ENCODE results near the gene TRAM2.
A peak's percentile ranks its signal among the peaks of the same experiment; 100 is the strongest.

Gene TRAM2

DNA sequence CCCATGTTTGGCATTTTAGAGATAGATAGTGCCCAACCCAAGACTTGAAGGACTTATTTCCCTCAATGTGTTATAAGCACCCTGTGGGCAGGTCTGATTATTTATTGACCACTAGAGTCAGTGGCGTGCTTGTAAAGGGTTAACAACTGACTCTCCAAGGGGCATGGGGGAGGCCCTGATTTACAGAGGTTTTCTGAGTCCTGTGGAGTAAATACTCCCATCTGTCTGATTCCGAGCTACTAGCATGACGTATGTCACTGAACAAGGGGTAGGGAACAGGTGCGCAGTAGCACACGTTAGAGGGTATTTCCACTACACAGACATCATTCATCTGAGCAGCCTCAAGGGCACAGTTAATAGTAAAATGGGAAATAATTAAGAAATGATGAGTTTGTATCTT is 17.4 kb upstream of the TRAM2 start:
- no peak for DNase-seq (ENCODE audit: low read depth, low spot score)

DNA sequence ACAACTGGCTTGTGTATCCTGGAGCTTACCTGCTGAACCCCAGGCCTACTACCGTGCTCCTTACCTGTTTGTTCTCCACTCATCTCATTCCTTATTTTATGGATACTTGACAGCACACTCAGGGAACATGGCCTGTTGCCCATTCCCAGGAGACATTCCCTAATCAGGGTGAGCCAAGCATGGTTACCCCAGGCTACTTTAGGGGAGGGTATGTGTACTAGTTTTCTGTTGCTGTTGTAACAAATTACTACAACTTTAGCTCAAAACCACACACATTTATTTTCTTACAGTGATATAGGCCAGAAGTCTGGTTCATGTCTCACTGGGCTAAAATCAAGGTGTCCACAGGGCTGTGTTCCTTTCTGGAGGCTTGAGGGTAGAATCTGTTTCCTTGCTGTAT is 15.0 kb upstream of the TRAM2 start:
- no peak for DNase-seq (ENCODE audit: low read depth, low spot score)

DNA sequence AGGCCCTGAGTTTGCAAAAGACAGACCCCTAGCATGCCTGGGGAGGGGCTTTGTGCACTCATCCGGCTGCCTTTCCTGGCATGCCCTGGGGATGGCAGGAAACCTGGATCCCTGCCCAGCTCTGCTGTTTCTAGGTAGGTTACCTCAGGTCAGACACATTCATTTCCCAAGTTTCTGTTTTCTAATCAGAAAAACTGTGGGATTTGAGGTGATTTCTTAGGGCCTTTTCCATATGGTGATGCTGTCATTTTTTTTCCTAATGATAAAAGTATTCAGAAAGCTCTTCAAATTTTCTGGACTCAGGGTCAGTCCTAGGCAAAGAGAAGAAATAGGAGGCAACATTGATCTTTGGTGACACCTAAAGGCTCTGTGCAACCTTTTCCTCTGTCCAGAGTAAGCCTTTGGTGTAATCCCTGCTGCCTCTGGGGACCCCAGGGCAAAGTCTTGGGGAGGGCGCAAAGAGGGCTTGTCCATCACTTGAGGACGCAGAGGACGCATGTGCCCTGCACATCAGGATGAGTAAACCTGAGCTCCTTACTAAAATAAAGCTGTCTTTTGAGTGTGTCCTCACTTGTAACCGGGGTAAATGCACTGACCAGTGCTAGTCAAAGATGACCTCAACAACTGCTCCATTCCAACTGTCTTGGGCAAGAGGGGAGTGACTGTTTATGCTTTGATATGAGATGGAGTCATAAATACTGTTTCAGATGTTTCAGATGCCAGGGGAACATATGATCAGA is 13.5 kb upstream of the TRAM2 start:
- peak; percentile 78 for DNase-seq (ENCODE audit: low read depth, low spot score)

DNA sequence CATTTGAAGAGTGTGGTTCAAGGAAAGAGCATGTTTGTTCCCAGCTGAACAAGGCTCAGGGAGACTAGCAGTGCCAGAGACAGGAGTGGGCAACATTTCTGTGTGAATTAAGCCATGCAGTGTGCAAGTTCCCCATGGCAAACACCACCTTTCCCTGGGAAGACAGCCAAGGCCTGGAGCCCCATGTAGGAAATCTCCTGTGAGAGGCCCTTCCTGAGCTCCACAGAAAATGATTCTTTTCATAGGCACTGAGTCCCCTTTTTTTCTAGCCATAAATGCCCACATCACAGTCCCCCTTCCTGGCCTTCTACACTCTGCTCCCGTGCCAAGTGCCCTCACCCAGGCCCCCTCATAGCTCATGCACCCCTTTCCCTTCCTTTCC is 11.8 kb upstream of the TRAM2 start:
- DNase-seq (ENCODE audit: low read depth, low spot score), result peak; percentile 44

DNA sequence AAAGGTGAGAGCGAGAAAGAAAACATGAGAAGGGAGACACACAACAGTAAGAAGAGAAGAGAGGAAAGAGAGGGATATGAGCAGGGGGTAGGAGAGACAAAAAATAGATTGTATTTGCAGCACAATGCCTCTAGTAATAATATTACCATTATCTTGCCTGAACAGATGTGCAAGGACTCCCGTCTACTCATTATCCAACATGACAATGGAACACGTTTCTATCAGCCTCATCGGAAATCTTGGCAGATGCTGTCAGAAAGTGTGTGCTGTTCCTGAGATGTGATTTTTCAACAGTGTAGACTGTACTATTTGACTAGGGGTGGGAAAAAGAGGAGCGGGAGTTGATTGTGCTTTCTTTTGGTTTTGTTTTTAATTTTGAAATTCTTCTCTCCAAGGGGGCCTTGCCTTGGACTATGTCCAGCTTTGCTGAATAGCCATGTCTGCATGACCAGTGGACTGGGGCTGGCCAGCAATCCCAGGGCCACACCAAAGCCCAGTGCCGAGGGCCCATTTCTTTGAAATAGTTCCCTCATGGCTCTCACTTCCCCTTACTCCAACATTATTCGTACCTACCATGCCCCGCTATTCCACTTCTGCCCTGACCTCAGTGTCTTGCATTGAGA is 11.3 kb upstream of the TRAM2 start:
- DNase-seq (ENCODE audit: low read depth, low spot score), result no peak

DNA sequence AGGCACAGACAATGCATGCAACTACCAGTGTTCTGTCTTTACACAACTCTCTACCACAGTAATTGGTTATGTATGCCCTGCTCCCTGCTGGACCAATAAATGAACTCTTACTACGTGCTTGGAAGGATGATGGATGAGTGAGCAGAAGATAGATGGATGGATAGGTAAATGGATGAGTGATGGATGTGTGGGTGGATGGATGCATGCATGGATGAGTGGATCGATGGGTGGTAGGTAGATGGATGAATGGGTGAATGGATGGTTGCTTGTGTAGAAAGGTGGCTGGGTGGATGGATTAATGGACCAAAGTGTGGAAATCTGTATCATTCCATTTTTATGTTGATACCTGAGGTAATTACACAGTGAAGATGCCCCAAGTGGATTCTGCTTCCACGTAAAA is 10.1 kb upstream of the TRAM2 start:
- DNase-seq (ENCODE audit: low read depth, low spot score), result no peak

DNA sequence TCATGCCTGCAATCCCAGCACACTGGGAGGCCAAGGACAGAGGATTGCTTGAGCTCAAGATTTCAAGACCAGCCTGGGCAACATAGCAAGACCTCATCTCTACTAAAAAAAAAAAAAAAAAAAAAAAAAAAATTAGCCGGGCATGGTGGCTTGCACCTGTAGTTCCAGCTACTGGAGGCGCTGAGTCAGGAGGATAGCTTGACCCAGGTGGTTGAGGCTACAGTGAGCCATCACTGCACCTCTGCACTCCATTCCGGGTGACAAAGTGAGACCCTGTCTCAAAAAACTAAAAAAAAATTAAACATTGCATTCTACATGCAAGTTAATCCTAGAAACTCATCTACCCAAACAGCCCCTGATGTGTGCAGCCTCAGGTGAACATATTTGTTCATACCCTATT is 7.3 kb upstream of the TRAM2 start:
- no peak for DNase-seq (ENCODE audit: low read depth, low spot score)

DNA sequence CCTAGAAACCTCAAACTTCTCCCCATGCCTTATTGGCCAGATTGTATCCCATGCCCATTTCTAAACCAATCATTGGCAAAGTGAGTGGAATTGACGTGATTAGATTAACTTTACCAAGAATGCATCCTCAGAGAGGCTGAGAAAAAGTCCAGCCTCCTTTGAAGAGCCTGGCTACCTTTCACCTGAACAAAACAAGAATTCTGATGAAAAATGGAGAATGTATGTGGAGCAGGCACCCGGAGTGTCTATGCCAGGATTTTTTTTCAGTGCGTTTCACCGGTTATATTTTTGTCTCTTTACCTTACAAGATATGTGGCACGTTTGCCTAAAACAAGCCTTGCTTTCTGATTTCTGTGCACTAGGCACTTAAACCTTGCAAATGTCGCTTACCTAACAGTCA is 6.1 kb upstream of the TRAM2 start:
- DNase-seq (ENCODE audit: low read depth, low spot score), result no peak

DNA sequence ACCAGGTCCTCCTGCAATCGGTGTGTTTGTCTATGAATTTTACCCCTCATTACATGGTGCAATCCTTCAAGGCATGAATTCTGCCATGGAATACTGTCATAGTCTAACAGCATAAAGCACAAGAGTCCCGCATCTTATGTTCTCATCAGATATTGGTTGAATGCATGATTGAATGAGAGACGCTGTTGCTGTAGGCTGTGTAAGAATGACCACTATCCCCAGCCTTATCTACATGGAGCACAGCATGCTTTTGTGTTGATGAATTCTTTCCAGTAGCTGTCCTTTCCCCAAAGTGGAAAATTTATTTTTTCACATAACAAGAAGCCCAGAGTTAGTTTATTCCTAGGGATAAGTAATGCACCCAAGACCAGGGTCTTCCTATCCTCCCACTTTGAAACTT is 5.6 kb upstream of the TRAM2 start:
- no peak for DNase-seq (ENCODE audit: low read depth, low spot score)

DNA sequence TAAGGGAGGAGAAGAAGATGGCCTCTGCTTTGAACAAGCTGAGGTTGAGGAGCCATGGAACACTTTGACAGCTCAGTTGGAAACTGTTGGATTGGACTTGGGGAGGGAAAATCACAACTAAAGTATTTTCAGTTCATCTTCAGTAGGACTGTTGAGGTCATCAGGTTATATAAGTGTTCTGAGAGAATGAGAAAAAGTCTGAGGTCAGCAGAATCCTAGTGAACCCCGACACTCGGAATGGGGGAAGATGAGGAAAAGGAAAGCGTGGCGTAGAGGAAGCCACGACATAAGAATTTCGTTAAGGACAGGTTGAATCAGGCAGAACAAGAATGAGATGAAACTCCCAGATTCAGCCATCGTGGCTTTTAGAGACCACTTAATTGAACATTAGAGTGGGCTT is 4.0 kb upstream of the TRAM2 start:
- no peak for DNase-seq (ENCODE audit: low read depth, low spot score)

DNA sequence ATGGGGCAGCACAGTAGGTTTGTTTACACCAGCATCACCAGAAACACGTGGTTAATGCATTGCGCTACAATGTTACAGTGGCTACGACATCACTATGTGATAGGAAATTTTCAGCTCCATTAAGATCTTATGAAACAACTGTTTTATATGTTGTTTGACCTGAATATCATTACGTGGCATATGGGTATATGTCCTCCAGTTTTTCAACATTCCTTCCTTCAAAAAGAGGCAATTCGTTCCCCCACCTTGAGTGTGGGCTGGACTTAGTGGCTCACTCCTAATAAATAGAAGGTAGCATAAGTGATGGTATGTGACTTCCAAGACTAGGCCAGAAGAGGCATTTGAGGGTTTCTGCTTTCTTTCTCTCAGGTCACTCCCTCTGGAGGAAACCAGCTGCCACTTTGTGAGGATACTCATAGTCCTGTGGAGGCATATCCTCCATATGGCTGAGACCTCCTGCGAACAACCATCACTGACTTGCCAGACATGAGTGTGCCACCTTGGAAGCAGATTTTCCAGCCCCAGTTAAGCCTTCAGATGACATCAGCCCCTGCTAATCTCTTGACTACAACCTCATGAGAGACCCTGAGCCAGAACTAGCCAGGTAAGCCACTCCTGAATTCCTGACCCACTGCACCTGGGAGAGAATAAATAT is 2.3 kb upstream of the TRAM2 start:
- DNase-seq (ENCODE audit: low read depth, low spot score), result no peak

DNA sequence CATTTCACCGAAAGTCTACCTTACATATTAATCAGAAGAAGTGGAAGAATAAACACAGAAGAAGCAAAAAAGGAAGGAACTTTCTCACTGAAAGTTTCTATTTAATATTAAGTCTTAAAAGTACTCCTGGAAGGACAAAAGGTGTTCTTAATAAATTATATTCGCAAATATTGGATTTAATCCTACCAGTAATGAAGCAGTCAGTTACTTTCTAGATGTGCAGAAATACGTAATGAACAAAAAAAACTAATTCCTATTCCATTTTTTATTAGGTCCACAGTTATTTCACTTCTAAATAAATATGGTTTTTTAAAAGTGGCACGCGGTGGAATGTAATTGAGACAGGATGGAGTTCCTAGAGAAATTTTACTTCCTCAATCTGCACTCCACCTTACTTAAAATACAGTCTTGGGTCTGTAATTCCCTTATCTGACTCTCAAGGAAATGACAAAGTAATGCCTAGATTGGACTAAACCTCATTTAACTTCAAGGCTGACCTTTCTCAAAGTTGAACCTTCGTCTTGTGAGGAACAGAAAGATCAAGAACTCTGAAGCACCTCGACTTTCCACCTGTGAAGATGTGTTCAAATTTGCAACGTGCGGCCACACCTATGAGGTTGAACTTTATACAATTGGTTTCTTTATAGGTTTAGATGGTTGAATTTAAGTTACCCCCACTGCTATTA is 1.1 kb upstream of the TRAM2 start:
- DNase-seq (ENCODE audit: low read depth, low spot score), result no peak

DNA sequence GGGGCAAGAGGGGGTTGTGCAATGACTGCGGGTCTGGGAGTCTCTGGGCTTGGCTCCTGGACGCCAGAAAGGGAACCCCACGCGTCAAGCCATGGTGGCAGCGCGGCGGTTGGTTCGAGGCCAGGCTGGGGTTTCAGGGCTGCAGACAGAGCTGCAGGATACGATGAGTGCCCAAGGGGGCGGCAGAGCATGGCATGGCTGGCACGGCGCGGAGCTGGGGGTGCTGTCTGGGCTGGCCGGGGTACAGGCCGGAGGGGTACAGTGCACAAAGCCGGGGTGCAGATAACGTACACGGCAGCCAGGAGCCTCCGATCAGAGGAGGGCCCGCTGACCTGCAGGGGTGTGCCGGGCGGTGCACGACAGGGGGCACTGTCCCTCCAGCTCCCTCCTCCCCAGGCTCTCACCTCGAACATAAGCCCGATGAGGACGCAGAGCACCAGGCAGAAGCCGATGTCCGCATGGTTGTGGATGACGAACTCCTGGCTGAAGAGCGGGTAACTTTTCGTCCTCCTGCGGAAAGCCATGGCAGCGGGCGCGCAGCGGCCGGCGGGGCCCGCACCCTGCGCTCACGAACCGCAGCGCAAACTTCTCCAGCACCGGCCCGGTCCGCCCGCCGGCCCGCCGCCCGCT is 353 bp downstream of the TRAM2 start:
- peak; percentile 89 for DNase-seq (ENCODE audit: low read depth, low spot score)

DNA sequence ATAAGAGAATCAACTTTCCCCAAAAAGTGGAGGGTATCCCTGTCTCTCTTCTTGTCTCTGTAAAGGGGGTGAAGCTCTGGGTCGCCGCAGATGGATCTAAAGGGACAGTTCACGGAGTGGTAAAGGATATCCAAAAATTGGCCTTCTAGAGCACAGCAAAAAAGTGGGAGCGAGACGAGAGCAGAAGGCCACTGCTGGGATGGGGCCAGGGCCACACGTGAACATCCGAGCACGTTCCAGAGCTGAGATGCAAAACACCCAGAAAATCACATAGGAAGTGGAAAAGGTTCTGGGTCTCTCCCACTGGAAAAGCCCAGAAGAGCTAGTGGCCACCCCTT is 837 bp downstream of the TRAM2 start:
- no peak for DNase-seq (ENCODE audit: low read depth, low spot score)

DNA sequence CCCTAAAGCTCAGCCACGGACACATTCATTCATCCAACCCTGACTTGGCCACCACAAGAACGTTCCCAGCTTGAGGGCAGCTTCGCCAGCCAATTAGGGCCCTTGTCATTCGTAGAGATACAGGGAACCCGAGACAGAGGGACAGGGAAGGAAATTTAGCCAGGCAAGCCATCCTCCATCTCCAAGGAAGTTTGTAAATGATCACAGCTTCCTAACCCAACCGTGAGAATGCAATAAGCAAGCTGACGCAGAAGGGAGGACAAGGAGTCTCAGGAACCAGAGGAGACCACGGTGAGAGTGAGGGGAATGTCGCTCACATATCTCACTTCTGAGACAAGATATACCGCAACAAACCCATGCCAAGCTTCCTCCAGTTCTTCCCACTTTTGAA is 1.4 kb downstream of the TRAM2 start:
- DNase-seq (ENCODE audit: low read depth, low spot score), result peak; percentile 24

DNA sequence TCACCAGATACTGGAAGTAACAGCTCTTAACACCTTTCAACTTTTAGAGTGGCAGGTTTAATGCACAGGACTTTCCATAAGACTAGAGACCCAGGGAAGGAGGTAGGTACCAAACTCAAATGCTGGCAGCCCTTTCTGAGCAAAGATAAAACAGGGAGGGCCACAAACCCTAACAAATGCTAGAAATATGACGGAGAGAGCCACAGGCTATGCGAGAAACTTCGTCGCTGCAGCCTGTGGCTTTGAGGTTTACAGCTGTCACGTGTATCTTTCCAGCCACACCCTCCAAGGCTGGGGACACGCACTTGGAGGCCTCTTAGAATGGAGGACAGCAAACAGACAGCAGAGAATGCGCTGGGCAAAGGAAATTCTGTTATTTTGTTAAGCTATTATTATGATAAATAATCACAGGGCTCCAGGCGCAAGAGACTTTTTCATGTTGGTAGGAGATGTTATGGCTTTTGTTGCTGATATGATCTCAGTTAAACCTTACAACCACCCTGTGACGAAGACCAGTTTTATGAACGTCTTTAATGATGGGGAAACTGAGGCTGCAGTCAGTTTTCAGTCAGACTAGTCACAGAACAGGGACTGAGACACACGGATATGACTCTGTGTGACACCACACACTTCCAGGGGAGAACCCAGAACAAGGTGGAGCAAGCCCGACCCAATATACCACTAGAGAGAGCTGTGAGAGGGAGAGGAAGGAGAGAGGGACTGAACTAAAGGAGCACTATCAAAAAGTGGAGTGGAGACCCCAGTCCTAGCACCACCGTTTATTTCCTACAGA is 2.0 kb downstream of the TRAM2 start:
- DNase-seq (ENCODE audit: low read depth, low spot score), result peak; percentile 66

DNA sequence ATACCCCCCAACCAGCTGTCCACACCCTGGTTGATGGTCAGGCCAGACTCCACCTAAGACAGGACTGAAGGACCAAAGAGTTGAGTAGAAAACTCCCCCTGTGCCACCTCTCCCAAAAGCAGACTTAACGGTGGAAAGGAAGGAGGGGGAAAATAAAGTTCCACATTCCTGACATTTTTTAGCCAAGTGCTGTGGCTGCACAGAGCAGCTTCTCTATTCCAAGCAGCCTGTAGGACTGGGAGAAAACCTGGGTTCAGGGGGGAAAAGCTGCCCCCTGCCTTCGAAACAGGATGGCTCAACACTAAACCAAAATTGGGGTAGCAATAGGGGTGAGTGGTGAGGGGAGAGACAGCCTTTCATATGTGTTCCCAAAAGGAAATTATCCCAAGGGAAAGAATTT is 3.6 kb downstream of the TRAM2 start:
- peak; percentile 79 for DNase-seq (ENCODE audit: low read depth, low spot score)

DNA sequence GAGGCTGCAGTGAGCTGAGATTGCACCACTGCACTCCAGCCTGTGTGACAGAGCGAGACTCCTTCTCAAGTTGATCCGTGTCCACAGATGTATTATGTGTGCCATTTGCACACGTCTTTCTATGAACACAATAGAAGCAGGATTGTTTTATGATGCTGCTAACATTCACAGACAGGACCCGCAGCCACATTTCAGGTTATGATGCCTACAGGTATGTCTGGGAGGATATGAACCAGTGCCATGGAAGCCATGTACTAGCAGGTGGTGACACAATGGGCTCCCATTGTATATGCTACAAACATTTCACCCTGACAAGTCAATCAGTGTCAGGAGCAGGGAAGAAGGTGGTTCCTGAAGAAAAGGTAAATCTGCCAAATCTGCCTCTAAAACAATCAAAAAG is 4.3 kb downstream of the TRAM2 start:
- DNase-seq (ENCODE audit: low read depth, low spot score), result no peak

DNA sequence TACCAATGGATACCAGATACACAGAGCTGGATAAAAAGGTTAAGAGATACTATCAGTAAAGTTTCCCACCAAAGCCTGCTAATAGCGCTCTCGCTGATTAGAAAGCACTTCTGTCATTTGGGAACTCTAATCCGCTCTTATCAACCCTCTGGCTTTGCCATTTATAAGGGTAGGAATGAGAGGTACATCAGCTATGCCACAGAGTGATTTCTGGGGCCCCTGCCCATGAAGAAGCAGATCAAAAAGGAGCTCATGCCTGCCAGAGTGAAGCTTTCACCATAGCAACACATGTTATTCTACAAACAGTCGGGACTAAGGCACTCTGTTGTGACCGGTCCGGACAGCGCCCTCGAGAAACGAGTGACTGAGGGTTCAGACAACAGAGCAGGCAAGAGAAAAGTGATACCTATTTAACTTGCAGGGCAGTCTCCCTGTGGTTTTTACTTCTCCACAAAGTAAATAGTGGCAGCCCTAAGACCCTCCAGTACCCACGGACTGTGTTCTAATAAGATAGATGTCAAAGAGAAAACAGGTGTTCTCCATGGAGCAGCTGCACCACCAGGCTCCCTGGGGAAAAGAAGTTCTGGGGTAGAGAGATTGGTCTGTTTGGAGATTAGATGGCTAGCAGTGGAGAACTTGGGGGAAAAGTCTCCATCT is 5.6 kb downstream of the TRAM2 start:
- DNase-seq (ENCODE audit: low read depth, low spot score), result peak; percentile 75

DNA sequence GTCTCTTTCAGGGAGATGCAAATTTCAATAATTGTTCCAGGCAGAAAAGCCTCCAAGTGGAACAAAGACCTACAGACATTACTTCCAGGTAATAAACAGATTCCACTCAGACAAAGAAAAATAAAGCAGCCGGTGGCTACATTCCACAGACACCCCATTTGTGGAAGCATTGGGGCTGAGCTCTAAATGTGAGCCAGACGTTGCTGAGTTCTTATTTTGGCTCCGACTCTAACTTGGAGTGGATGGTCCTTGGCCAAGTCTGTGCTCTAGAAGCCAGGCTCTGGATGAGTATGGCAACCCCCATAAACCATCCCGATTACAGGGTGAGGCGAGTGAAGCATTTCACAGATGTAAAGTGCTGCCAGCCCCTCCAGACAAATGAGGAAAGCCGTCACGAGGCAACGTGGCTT is 6.6 kb downstream of the TRAM2 start:
- peak; percentile 89 for DNase-seq (ENCODE audit: low read depth, low spot score)

DNA sequence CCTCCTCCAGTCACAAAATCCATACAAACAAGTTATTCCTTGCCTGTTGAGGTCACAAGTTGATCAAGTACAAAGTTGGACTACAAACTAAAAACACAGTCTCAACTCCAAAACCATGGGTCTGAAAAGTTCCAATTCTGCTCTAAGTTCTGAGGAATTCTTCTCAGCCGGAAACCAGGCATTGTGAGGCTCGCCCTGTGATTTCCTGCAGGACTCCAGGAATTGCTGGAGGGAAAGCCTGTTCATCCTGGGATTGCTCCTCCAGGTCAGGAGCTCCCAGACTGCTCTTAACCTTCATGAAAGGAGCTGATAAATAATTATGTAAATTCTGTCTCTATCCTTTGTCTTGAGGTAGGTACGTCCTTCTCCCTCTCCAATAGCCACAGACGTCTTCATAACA is 8.5 kb downstream of the TRAM2 start:
- DNase-seq (ENCODE audit: low read depth, low spot score), result no peak
